Dedifferentiated amniotic fluid mesenchymal stem cell (primary cell): ENCODE results near the gene HBG2.

Experiments
- DNase-seq: peaks from one replicate; pipeline ENCODE4 v3.0.0-alpha.2; 2016; ENCODE audit errors: extremely low spot score

The HBG2 gene

GRCh38 chr11:5229796-5230195 lies 24.8 kb downstream of the HBG2 start:
- no peak for DNase-seq

- DNase-seq = no peak
Observed at GRCh38 chr11:5229356-5229755, 25.2 kb downstream of the HBG2 start.

GRCh38 chr11:5228124-5228523 lies 26.5 kb downstream of the HBG2 start:
- DNase-seq = no peak

DNA sequence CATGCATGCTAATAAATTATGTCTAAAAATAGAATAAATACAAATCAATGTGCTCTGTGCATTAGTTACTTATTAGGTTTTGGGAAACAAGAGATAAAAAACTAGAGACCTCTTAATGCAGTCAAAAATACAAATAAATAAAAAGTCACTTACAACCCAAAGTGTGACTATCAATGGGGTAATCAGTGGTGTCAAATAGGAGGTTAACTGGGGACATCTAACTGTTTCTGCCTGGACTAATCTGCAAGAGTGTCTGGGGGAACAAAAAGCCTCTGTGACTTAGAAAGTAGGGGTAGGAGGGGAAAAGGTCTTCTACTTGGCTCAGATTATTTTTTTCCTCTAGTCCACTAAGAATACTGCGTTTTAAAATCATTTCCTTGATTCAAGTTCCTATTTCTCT lies 26.9 kb downstream of the HBG2 start:
- DNase-seq = no peak

DNA sequence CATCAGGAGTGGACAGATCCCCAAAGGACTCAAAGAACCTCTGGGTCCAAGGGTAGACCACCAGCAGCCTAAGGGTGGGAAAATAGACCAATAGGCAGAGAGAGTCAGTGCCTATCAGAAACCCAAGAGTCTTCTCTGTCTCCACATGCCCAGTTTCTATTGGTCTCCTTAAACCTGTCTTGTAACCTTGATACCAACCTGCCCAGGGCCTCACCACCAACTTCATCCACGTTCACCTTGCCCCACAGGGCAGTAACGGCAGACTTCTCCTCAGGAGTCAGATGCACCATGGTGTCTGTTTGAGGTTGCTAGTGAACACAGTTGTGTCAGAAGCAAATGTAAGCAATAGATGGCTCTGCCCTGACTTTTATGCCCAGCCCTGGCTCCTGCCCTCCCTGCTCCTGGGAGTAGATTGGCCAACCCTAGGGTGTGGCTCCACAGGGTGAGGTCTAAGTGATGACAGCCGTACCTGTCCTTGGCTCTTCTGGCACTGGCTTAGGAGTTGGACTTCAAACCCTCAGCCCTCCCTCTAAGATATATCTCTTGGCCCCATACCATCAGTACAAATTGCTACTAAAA lies 27.8 kb downstream of the HBG2 start, which contains the start of gene HBB:
TSS of gene HBB (minus strand) at position 340 of the 579 bp plus-strand sequence. CDS start at position 290, 50 bp downstream.
- DNase-seq = no peak

- no peak for DNase-seq
Observed at GRCh38 chr11:5225480-5225871, 29.1 kb downstream of the HBG2 start.

DNA sequence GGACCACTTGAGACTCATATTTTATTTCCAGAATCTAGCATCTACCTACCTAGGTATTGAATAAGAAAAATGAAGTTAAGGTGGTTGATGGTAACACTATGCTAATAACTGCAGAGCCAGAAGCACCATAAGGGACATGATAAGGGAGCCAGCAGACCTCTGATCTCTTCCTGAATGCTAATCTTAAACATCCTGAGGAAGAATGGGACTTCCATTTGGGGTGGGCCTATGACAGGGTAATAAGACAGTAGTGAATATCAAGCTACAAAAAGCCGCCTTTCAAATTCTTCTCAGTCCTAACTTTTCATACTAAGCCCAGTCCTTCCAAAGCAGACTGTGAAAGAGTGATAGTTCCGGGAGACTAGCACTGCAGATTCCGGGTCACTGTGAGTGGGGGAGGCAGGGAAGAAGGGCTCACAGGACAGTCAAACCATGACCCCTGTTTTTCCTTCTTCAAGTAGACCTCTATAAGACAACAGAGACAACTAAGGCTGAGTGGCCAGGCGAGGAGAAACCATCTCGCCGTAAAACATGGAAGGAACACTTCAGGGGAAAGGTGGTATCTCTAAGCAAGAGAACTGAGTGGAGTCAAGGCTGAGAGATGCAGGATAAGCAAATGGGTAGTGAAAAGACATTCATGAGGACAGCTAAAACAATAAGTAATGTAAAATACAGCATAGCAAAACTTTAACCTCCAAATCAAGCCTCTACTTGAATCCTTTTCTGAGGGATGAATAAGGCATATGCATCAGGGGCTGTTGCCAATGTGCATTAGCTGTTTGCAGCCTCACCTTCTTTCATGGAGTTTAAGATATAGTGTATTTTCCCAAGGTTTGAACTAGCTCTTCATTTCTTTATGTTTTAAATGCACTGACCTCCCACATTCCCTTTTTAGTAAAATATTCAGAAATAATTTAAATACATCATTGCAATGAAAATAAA lies 29.8 kb downstream of the HBG2 start:
- DNase-seq = no peak

- no peak for DNase-seq
Observed at GRCh38 chr11:5223686-5224085, 30.9 kb downstream of the HBG2 start.

DNA sequence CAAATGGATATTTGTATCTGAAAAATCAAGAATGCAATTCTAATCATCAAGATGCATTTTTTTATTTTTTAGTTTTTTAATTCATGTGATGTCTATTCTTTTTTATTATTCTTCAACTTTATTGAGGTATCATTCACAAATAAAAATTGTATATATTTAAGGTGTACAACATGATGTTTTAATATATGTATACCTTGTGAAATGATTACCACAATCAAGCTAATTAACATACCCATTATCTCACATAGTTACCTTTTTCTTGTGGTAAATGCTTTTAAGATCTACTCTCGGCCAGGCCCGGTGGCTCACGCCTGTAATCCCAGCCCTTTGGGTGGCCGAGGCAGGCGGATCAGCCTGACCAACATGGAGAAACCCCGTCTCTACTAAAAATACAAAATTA lies 31.4 kb downstream of the HBG2 start:
- DNase-seq = no peak

DNA sequence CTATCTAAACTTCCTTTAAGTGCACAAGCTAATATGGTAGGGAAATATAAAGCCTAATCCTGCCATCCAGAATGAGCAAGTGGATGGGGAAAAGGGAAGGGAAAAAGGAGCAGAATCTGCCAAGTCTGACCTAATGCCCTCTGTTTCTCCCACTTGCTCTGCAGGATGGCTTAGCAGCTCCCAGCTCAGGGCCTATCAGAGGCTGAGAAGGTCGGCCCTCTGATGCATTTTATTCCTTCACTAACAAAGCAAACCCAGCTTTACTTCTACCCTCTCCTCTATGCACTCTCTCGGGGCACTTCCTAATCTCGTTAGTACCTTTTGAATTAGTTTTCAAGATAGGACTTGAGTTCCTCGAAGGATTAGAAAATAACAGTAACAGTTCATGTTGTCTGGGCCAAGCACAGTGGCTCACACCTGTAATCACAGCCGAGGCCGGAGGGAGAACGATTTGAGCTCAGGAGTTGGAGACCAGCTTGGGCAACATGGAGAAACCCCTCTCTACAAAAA lies 44.1 kb downstream of the HBG2 start:
- DNase-seq = no peak

- peak; percentile 74 for DNase-seq
Observed at GRCh38 chr11:5204787-5205186, 49.8 kb downstream of the HBG2 start.

- no peak for DNase-seq
Observed at GRCh38 chr11:5203366-5203765, 51.2 kb downstream of the HBG2 start.
